ENCODE results near the gene PXMP2.

The PXMP2 gene

GRCh38 chr12:132687211-132688164 is at the start of gene PXMP2, which contains the start of gene POLE:
PXMP2 (plus strand) TSS chr12:132687587; CDS start chr12:132687671, 84 bp downstream.
POLE (minus strand) TSS chr12:132687342; CDS start chr12:132687315, 27 bp downstream.
- peak; percentile 95 for DNase-seq (ENCODE audit: low read depth)

GRCh38 chr12:132637811-132638210 is 49.6 kb upstream of the PXMP2 start:
- no peak for DNase-seq (ENCODE audit: low read depth)

GRCh38 chr12:132638541-132639408 is 48.6 kb upstream of the PXMP2 start:
- DNase-seq (ENCODE audit: low read depth), result no peak

- no peak for DNase-seq (ENCODE audit: low read depth)
Observed at GRCh38 chr12:132639956-132640520, 47.3 kb upstream of the PXMP2 start.

GRCh38 chr12:132640936-132641335 is 46.5 kb upstream of the PXMP2 start:
- no peak for DNase-seq (ENCODE audit: low read depth)

- DNase-seq (ENCODE audit: low read depth), result no peak
Observed at GRCh38 chr12:132641811-132642650, 45.4 kb upstream of the PXMP2 start.

GRCh38 chr12:132642846-132643835 is 44.2 kb upstream of the PXMP2 start:
- DNase-seq (ENCODE audit: low read depth), result no peak

- DNase-seq (ENCODE audit: low read depth), result no peak
Observed at GRCh38 chr12:132646850-132647249, 40.5 kb upstream of the PXMP2 start.

GRCh38 chr12:132647858-132648257 is 39.5 kb upstream of the PXMP2 start:
- no peak for DNase-seq (ENCODE audit: low read depth)

- DNase-seq (ENCODE audit: low read depth), result no peak
Observed at GRCh38 chr12:132648616-132649225, 38.7 kb upstream of the PXMP2 start.

- DNase-seq (ENCODE audit: low read depth), result no peak
Observed at GRCh38 chr12:132649226-132649945, 38.0 kb upstream of the PXMP2 start.

- no peak for DNase-seq (ENCODE audit: low read depth)
Observed at GRCh38 chr12:132651444-132652100, 35.8 kb upstream of the PXMP2 start.

GRCh38 chr12:132653567-132654290 is 33.7 kb upstream of the PXMP2 start:
- no peak for DNase-seq (ENCODE audit: low read depth)

- DNase-seq (ENCODE audit: low read depth), result no peak
Observed at GRCh38 chr12:132657004-132657727, 30.2 kb upstream of the PXMP2 start.

GRCh38 chr12:132658149-132658894 is 29.1 kb upstream of the PXMP2 start:
- DNase-seq (ENCODE audit: low read depth), result no peak

- no peak for DNase-seq (ENCODE audit: low read depth)
Observed at GRCh38 chr12:132659146-132659545, 28.2 kb upstream of the PXMP2 start.
